ENCODE results near the gene NATD1. TPM values are rescaled to one million over a fixed set of nuclear protein-coding genes. Genes with fewer than 3 reads are reported as not detected.

Gene NATD1
- total and polyA plus RNA-seq, 9 of the 15 experiments (the other 6 are each of a cell fraction or from before 2014, with no cell fraction given): 0.24 to 5.4 (median 1.6) TPM

DNA sequence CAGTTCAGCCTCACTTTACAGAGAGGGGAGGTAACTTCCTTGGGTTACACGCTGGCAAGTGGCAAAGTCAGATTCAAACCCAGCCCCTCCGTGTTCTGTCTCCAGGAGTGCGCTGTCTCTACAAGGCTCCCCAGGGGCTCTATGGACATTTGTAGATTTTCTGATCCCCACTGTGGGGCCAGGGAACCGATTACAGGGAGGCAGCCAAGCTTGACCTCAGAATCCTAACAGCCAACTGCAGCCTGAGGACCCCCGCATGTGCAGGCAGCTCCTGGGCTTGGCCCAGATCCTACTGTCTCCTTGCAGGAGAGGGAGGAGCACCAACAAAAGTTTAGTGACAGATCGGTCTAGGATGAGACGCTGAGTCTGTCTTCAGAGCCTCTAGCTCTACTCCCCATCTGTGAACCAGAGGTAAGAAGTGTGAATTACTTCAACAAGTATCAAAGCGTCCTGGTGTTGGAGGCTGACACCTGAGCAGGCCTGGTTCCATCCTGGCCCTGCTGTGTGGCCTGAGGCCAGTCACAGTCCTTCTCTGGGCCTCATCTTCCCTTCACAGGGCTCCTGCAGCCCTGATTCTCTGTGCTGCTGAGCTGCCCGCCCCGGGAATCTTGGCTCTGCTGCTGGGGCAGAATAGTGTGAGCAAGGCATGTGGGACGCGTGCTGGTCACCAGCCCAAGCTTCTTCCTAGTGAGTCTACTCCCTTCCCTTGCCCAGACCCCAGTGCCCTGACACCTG lies 9.2 kb upstream of the NATD1 start:
- Histone ChIP-seq H3K27ac (ENCODE audit: extremely low read depth, low read depth, low read length) (no peak overlapping the region), H4K20me1 (replicated peaks; ENCODE audit: control insufficient read depth, insufficient read depth, low read length) (no peaks in the 10 kb centered on the region), H3K4me2 (ENCODE audit: insufficient read depth, low read length) (no peak overlapping the region), H3K79me2 (ENCODE audit: control insufficient read depth, insufficient read depth, low read length) (no peaks in the 10 kb centered on the region), H3K4me3 (no peak overlapping the region), H3K9me3 (replicated peaks; ENCODE audit: control insufficient read depth, insufficient read depth, low read depth, low read length) (no peaks in the 10 kb centered on the region), H3K27me3 (ENCODE audit: control insufficient read depth in 2 of 2, insufficient read depth in 2 of 2, low read length in 2 of 2) (no peaks in the 10 kb centered on the region), H2AFZ (ENCODE audit: low read depth, low read length) (no peak overlapping the region), H3K9me1 (ENCODE audit: control insufficient read depth, insufficient read depth, low read length) (no peaks in the 10 kb centered on the region), H3K9ac (ENCODE audit: insufficient read depth in 1 of 2, low read depth in 2 of 2, low read length in 2 of 2) (no peak overlapping the region), H3K36me3 (ENCODE audit: control insufficient read depth, insufficient read depth, low read length) (no peaks in the 10 kb centered on the region), H3K4me1 (replicated peaks in 1 of 2; ENCODE audit: control insufficient read depth in 2 of 2, insufficient read depth in 2 of 2, low read length in 2 of 2) (peaks cover 0 to under 1% of the 10 kb centered on the region in 2 experiments; a peak in 2 of 5 replicates)
- ChIA-PET CTCF (ENCODE audit: low intra/inter-chr PET ratio) (no interaction called here), POLR2A (no interaction called here)
- in situ Hi-C loops (cut with MboI): no loop called here
- no TSS peak for BruUV-seq (replicated peaks)
- DNase-seq (ENCODE audit: extremely low read depth in 1 of 4, low spot score in 3 of 4): no peak
- TF ChIP-seq ZNF696 (CRISPR knock-in tag; conservative IDR thresholded peaks at IDR 0.05) (no peak), ZFP36 (IDR thresholded peaks at IDR 0.05; ENCODE audit: low read depth, low read length, partially characterized antibody) (peak; percentile 9), ZNF134 (CRISPR knock-in tag; conservative IDR thresholded peaks at IDR 0.05) (no peak), MITF (IDR thresholded peaks at IDR 0.05) (no peak)
- no peak for FAIRE-seq
- ATAC-seq: no peak
- WGBS (ENCODE audit: insufficient coverage, low coverage, missing lambda C conversion rate): 54% methylated on average over 10 of the region's 12 CpGs
- intact Hi-C loops (cut with micrococcal nuclease): no loop called here

Measured in K562 (cell line).